Measurements from ENCODE around the gene MED27.

Gene MED27

GRCh38 chr9:132054024-132054423 lies 25.6 kb downstream of the MED27 start:
- DNase-seq (ENCODE audit: low read depth): no peak
- H3K4me3 ChIP-seq (ENCODE audit: low read depth, low read length): no peak overlapping the region
- TF ChIP-seq MAX (IDR thresholded peaks at IDR 0.05; ENCODE audit: low read depth, low read length) (no peak), MYC (IDR thresholded peaks at IDR 0.05; ENCODE audit: low read depth, low read length) (no peak), POLR2A (IDR thresholded peaks at IDR 0.05; ENCODE audit: extremely low read depth, insufficient read length) (no peak), CTCF (IDR thresholded peaks at IDR 0.05; ENCODE audit: low read depth, low read length) (no peak)

DNA sequence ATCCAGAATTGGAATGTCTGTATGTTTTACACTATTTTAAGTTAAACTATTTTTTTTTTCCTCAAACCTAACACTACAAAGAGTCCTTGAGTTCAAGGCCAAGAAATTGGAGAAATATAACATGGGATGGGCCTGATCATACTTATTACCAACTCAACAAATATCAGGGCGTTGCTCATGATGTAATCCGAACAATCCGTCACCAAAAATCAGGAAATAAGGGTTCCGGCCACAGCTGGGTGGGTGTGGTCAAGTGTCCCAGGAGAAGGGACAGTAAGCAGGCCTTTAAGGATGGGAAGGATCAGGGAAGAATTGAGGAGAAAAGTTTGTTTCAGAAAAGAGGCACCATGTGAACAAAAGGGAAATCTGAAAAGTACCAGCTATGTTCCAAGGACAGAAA lies 29.8 kb downstream of the MED27 start:
- no peak for DNase-seq (ENCODE audit: low read depth)
- TF ChIP-seq MYC (IDR thresholded peaks at IDR 0.05; ENCODE audit: low read depth, low read length) (no peak), MAX (IDR thresholded peaks at IDR 0.05; ENCODE audit: low read depth, low read length) (no peak), CTCF (IDR thresholded peaks at IDR 0.05; ENCODE audit: low read depth, low read length) (no peak), POLR2A (IDR thresholded peaks at IDR 0.05; ENCODE audit: extremely low read depth, insufficient read length) (no peak)
- no peak overlapping the region for H3K4me3 ChIP-seq (ENCODE audit: low read depth, low read length)

- no peak overlapping the region for H3K4me3 ChIP-seq (ENCODE audit: low read depth, low read length)
- TF ChIP-seq CTCF (IDR thresholded peaks at IDR 0.05; ENCODE audit: low read depth, low read length) (no peak), MYC (IDR thresholded peaks at IDR 0.05; ENCODE audit: low read depth, low read length) (no peak), POLR2A (IDR thresholded peaks at IDR 0.05; ENCODE audit: extremely low read depth, insufficient read length) (no peak), MAX (IDR thresholded peaks at IDR 0.05; ENCODE audit: low read depth, low read length) (no peak)
- no peak for DNase-seq (ENCODE audit: low read depth)
Measured at GRCh38 chr9:132049323-132049882, 30.3 kb downstream of the MED27 start.

GRCh38 chr9:132048201-132048600 lies 31.5 kb downstream of the MED27 start:
- TF ChIP-seq POLR2A (IDR thresholded peaks at IDR 0.05; ENCODE audit: extremely low read depth, insufficient read length): no peak
- TF ChIP-seq MYC (IDR thresholded peaks at IDR 0.05; ENCODE audit: low read depth, low read length): no peak
- TF ChIP-seq CTCF (IDR thresholded peaks at IDR 0.05; ENCODE audit: low read depth, low read length): no peak
- no peak for TF ChIP-seq MAX (IDR thresholded peaks at IDR 0.05; ENCODE audit: low read depth, low read length)
- no peak overlapping the region for H3K4me3 ChIP-seq (ENCODE audit: low read depth, low read length)
- DNase-seq (ENCODE audit: low read depth): no peak

DNA sequence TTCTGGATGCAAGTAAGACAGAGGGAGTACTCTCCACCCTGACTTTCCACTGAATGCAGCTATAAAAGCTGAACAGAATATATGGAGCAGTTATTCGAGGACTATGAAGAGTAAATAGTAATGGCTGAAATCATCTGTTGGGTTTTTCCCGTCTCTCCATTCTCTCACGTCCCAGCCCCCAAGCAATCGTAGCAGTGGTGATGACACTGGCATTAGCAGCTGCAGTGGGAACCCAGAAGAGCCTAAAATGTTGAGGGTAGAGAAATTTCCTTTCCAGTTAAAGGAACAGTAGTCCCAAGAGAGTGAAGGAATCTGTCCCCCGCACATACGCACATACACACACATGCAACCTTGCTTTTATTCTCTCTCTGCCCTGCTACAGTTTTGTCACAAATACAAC lies 33.2 kb downstream of the MED27 start:
- no peak for TF ChIP-seq POLR2A (IDR thresholded peaks at IDR 0.05; ENCODE audit: extremely low read depth, insufficient read length)
- no peak for TF ChIP-seq MYC (IDR thresholded peaks at IDR 0.05; ENCODE audit: low read depth, low read length)
- TF ChIP-seq MAX (IDR thresholded peaks at IDR 0.05; ENCODE audit: low read depth, low read length): no peak
- no peak overlapping the region for H3K4me3 ChIP-seq (ENCODE audit: low read depth, low read length)
- no peak for DNase-seq (ENCODE audit: low read depth)

GRCh38 chr9:132044176-132044875 lies 35.3 kb downstream of the MED27 start:
- TF ChIP-seq CTCF (IDR thresholded peaks at IDR 0.05; ENCODE audit: low read depth, low read length) (no peak), POLR2A (IDR thresholded peaks at IDR 0.05; ENCODE audit: extremely low read depth, insufficient read length) (no peak), MAX (IDR thresholded peaks at IDR 0.05; ENCODE audit: low read depth, low read length) (no peak), MYC (IDR thresholded peaks at IDR 0.05; ENCODE audit: low read depth, low read length) (no peak)
- no peak overlapping the region for H3K4me3 ChIP-seq (ENCODE audit: low read depth, low read length)
- no peak for DNase-seq (ENCODE audit: low read depth)
